NCI-H69 (cell line): ENCODE measurements around the gene TEX13A.

Source experiments
- DNase-seq: peaks from one replicate; lab custom pipeline; 2025; lab: John Stamatoyannopoulos, UW

Gene TEX13A

DNA sequence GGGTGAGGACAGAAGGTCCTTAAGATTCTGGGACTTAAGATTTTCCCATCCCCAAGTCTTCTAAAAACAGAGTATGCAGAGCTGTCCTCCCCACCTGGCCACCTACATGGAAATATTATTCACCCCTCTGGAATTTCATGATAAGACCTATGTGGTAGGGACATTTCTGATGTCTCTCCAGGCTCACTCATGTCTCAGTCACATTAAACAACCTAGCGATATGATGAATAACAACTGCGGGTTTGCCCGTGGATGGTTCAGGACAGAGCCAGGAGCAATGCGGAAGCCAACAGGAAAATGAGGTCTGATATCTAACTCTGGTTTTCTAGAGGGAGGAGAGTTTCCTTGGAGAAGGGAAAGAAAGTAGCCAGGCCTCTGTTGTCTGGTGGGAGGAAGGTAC lies 47.4 kb downstream of the TEX13A start:
- DNase-seq = no peak
